Measurements from ENCODE around the gene KDM4C.
"Not testable (repeated sequence)": the region's sequence is repeated elsewhere in the genome, so short reads cannot be mapped to it uniquely, and the experiment has no call there.

Gene KDM4C

GRCh38 chr9:7176561-7176960 is 418.8 kb downstream of the KDM4C start:
- DNase-seq: no peak

GRCh38 chr9:7177383-7177782 is 419.6 kb downstream of the KDM4C start:
- DNase-seq: no peak

GRCh38 chr9:7178729-7179128 is 421.0 kb downstream of the KDM4C start:
- no peak for DNase-seq

GRCh38 chr9:7180247-7180646 is 422.5 kb downstream of the KDM4C start:
- no peak for DNase-seq

GRCh38 chr9:7183139-7183538 is 425.4 kb downstream of the KDM4C start:
- DNase-seq: not testable (repeated sequence)

GRCh38 chr9:7185612-7186011 is 427.8 kb downstream of the KDM4C start:
- DNase-seq: no peak

GRCh38 chr9:7186175-7186574 is 428.4 kb downstream of the KDM4C start:
- no peak for DNase-seq

GRCh38 chr9:7192266-7192665 is 434.5 kb downstream of the KDM4C start:
- DNase-seq: no peak

GRCh38 chr9:7195526-7195925 is 437.8 kb downstream of the KDM4C start:
- no peak for DNase-seq

- DNase-seq: no peak
Observed at GRCh38 chr9:7196467-7196866, 438.7 kb downstream of the KDM4C start.

- no peak for DNase-seq
Observed at GRCh38 chr9:7201196-7201595, 443.4 kb downstream of the KDM4C start.

GRCh38 chr9:7205806-7206205 is 448.0 kb downstream of the KDM4C start:
- DNase-seq: no peak

- no peak for DNase-seq
Observed at GRCh38 chr9:7206221-7206758, 448.5 kb downstream of the KDM4C start.

GRCh38 chr9:7209016-7209715 is 451.4 kb downstream of the KDM4C start:
- no peak for DNase-seq

GRCh38 chr9:7209990-7210389 is 452.2 kb downstream of the KDM4C start:
- DNase-seq: no peak

GRCh38 chr9:7210854-7211637 is 453.3 kb downstream of the KDM4C start:
- no peak for DNase-seq

- no peak for DNase-seq
Observed at GRCh38 chr9:7211657-7212056, 453.9 kb downstream of the KDM4C start.

GRCh38 chr9:7212101-7212500 is 454.3 kb downstream of the KDM4C start:
- no peak for DNase-seq

- peak; percentile 67 for DNase-seq
Observed at GRCh38 chr9:7216004-7216841, 458.4 kb downstream of the KDM4C start.

GRCh38 chr9:7223981-7224380 is 466.2 kb downstream of the KDM4C start:
- no peak for DNase-seq

Data from activated CD4-positive, alpha-beta T cell treated with anti-CD3 and anti-CD28 coated beads for 48 hours (primary cell).